Measurements from ENCODE around the gene ATP6V1G2.

Gene ATP6V1G2

DNA sequence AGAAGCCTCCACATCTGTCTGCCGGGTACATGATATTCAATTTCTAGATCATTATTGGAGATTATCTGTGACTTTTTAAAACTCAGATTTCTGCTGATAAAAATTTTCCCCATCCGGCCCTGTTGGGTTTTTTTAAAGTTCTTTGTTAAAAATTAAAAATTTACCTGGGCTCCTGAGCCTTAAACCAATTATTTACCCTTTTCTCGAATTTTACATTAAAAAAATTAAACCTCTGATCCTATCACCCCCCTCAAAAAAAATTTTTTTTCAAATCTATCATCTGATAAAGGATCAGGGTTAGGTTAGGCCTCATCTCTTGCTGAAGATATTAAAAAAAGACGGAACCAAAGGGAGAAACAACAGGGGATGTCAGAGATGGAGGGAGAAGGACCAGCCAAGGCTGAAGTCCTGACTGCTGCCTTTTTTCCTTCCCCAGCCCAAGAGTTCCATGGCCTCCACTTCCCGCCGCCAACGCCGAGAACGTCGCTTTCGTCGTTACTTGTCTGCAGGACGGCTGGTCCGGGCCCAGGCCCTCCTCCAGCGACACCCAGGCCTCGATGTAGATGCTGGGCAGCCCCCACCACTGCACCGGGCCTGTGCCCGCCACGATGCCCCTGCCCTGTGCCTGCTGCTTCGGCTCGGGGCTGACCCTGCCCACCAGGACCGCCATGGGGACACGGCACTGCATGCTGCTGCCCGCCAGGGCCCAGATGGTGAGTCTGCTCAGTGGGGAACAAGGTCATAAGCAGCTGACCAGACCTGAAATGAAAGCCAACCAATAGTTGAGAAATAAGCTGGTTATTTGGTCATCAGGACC is 1.5 kb upstream of the ATP6V1G2 start:
- DNase-seq (ENCODE audit: low read depth), result no peak

DNA sequence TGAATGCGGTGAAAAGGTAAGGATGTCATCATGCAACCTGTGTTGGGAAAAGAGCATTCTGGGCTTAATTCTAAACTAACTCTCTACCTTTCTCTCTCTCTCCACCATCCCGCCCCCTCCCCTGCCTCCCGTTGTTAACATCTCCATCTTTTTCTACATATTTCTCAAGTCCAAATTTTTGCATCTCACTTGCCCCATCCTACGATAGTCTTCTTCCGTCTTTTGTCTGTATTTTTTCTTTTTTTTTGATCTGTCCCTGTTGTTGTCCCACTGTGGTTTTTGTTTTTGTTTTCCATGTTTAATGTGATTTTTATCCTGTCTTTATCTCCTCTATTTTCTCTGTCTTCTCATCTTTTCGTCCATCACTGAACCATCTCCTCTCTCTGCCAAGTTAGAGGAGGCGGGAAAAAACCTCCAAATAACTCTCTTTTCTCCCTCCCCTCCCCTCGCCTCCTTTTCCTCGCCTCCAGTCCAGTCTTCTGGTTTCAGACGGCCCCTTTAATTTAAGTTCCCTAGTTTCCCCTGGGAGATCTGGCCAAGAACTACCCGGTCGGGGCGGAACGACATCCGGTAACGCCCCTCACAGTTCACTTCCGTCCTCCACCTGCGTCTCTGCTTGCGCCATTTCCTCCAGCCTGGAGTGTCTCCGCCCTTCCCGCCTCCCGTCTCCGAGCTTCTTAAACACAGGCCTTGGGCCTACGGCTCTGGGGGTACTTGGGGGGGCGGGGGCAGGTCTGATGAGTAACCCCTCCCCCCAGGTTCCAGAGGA is 734 bp upstream of the ATP6V1G2 start, which contains the start of gene NFKBIL1:
Gene NFKBIL1, plus strand, starts transcription at position 651 of the 769 bp plus-strand sequence. Its CDS starts 87 bp downstream, at position 738.
- DNase-seq (ENCODE audit: low read depth), result peak; percentile 87

DNA sequence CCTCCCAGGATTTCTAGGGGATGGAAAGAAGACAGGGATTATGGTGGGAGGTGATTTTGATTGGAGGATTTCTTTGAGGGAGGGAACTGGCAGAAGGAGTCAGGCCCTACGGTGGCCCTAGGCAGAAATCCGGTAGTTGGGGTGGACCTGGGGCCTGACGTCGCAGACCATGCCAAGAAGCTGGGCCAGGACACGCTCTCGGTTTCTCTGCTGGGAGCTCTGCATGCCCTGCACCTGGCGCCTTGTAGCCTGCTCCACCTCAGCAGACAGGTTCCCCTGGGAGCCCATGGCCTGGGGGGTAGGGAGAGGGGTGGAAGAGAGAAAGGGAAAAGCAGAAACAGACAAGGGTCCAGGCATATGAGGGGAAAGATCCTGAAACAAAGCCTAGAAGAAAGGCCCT is 1.1 kb downstream of the ATP6V1G2 start:
- no peak for DNase-seq (ENCODE audit: low read depth)

DNA sequence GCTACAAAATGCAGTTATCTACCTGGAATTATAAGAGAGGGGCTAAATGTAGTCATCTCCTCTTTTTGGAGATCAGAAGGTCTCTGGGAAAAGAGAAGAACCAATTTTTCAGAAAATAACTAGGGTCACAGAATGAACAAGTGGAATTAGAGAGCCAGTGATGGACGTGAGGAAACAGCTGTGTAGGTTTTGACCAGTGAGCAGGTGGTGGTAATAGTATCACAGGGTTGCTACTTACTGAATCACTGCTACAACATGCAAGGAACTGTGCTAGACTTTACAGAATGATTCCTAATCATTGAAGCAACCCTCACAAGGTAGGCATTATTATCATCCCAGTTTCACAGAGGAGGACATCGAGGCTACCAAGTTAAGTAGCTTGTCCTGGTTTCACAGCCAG is 1.7 kb downstream of the ATP6V1G2 start:
- DNase-seq (ENCODE audit: low read depth), result no peak

DNA sequence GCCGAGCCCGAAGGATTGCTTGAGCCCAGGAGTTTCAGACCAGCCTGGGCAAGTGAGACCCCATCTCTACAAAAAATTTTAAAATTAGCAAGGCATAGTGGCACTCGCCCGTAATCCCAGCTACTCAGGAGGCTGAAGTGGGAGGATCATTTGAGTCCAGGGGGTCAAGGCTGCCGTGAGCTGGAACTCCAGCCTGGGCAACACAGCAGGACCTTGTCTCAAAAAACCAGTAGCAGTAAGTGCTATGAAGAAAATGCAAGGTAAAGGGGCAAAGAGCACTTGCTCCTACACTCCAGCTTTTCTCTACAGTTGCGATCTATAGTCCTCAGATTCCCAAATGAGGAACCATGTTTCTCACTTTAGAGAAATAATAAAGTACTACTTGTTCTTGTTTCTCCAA is 2.8 kb downstream of the ATP6V1G2 start:
- no peak for DNase-seq (ENCODE audit: low read depth)

DNA sequence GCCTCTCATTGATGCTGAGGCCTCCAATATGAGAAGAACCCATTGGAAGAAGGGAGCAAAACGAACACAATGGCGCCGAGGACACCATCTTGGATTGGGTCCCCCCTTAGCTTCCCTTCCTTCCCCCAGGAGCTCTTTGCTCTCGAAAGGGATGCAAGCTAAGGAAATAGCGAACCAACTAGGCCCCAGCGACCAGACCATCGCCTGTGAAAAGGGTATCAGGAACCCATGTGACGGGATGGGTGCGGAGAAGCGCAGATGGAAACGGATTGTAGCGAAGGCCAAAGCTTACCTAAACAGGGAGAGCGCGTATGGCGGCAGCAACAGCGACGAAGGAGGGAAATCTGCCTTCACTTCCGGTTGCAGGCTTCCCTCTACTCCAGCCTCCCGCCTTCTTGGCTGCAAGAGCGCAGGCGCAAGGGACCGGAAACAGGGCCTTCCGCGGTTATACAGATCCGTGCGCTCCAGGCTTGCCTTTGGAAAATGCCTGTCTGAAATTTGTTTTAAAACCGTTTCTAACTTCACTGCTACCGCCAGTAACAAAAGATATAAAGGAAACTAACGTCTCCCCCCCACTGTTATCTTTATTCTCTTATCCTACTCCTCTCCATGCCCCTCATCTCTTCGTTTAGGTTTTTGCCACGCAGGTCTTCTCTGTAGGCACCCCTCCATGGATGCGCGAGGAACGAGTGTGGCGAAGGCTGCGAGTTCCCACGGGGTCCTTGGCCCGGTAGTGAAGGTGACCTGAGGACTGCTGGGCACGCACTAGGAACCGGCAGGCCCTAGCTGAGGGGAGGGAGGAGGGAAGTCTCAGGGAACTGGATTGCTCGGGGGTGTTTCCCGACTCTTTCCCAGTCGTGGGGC is 4.5 kb downstream of the ATP6V1G2 start, which contains the start of gene DDX39B:
Gene DDX39B, minus strand, starts transcription at position 346 of the 864 bp plus-strand sequence. CDS start 1,471 bp downstream, outside the sequence.
- peak; percentile 92 for DNase-seq (ENCODE audit: low read depth)

DNA sequence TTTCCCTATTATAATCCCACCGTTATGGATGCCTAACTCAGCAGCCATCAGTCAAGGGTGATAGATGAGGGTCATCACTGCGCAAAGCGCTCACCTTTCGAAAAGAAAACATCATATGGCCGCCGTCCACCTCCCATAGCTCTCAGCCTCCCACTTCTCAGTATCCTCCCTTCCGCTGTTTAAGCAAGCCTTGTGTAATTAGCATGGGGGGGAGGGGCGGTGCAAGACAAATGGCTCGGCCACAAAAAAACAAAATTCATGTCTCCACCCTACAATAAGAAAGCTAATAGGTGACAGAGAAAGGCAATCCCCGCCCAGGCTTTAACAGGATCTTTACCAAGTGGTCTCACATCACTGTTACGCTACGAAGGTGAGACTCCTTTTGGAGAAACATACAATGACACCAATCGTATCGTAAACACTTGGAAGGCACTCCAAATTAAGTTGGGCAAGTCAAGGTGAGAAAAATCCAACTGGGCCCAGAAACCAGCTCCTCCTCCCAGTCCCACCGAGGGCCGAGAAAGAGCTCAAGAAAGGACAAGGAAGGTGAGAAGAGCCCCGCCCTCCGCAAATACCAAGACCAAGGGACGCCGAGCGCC is 5.2 kb downstream of the ATP6V1G2 start:
- peak; percentile 43 for DNase-seq (ENCODE audit: low read depth)

DNA sequence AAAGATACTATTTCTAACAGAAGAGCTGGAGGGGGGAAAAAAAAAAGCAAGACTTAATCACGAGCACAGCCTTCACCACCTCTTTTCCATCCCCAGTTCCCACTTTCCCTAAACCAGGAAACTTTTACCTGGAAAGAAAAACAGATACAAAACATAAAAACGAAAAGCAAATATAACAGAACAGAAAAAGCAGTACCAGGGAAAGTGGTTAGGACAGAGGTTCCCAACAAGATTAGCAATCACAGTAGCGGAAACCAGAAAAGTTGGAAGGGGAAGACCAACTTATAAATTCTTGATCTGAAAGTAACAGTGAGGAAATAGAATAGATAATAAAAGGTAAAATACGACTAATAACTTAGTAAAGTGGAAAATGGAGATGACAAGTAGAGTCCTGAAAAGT is 5.8 kb downstream of the ATP6V1G2 start:
- DNase-seq (ENCODE audit: low read depth), result no peak

DNA sequence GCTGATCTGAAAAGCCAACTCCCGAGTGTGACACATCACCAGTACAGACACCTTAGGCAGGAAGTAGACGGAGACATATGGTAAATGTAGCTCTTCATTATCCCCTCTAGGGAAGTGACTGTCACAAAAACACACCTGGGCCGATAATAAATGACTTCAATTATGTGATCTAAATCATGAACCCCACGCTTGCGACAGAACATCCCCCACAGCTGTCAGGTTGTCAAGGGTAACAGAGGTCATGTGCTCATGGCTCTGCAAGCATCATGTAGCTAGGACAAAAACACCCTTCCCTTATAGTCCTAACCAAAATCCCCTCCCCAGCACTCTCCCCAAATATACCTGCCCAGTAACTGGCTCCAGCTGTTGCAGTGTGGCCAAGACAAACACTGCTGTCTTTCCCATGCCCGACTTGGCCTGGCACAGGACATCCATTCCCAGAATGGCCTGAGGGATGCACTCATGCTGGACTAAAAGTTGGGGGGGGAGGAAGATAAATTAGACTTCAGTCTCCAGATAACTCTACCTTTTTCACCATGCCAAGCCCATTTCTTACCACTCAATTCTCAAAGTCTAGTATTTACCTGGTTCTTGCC is 7.5 kb downstream of the ATP6V1G2 start:
- no peak for DNase-seq (ENCODE audit: low read depth)

DNA sequence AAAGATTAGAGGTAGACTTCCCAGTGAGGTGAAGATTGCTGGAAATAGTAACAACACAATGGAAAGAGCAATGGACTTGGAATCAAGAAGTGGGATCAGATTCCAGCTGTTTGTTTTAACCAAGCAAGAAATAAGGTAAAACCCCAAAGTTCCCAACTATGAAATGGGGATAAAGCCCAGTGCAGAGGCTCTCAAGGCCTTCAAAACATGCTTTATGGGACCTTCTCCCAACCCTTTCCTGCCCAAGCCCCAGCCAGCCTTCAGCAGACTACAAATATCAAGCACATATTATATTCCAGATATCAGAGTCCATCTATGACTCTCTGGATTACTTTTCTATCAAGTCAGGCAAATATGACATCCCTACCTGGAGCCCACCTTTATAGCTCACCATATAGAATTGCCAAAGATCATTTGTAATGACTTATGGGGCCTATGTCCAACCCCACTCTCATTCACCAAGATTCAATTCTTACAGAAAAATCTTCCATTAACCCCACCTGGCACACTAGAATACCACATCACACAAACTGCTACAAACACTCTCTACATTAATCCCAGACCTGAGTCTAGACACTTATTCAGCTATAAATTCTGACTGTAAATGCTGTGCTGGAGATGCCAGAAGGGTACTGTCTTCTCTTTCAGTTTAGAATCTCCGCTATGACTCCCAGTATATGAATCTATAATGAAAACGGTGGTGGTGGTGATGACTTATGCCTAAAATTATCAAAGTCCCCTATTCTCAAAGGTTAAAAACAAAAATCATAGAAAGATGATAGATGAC is 10.7 kb downstream of the ATP6V1G2 start:
- DNase-seq (ENCODE audit: low read depth), result no peak

DNA sequence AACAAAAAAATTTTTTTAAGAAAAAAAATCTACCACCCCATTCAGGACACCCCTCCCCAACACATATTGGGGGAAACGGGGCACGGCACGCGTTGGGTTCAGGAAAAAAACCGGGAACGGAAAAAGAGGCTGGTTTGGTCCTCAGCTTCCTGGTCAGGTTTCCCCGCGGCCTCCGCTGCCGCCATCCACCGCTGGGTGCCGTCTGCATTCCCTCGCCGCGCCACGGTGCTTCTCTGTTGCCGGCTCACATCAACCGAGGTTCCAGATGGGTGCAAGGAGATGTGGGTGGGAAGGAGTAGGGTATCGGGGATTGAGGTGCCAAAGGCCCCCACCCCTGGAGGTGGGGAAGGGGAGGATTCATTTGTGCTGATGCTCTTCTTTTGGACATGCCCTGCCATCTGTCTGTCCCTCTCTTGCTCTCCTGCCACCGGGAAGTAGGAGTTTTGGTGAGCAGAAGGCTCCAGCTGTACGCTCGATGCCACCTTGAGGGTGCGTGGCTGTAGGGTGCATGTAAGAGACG is 11.8 kb downstream of the ATP6V1G2 start:
- no peak for DNase-seq (ENCODE audit: low read depth)

DNA sequence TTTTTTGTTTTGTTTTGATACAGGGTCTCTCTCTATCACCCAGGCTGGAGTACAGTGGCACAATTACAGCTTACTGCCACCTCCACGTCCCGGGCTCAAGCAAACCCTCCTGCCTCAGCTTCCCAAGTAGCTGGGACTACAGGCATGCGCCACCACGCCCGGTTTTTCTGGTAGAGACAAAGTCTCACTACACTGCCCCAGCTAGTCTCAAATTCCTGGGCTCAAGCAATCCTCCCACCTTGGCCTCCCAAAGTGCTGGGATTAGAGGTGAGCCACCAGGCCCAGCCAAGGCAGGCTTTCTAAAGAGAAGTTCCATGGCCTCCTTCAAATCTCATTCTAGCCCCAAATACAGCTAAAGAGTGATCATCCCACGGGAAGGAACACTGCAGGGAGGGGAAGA is 12.4 kb downstream of the ATP6V1G2 start:
- DNase-seq (ENCODE audit: low read depth), result no peak

DNA sequence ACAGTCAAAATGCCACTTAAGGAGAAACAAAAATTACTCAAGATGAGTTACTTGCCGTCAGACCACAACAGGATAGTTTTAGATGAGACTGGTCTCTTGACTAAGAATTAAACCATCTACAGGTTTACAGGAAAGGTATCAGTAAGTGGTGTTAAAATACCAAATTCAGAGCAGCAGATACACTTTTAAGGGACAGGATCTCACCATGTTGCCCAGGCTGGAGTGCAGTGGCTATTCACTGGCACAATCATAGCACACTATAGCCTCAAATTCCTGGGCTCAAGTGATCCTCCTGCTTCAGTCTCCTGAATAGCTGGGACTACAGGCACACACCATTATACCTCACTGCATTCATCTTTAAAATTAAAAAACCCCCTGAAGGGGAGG is 13.0 kb downstream of the ATP6V1G2 start:
- DNase-seq (ENCODE audit: low read depth), result no peak

DNA sequence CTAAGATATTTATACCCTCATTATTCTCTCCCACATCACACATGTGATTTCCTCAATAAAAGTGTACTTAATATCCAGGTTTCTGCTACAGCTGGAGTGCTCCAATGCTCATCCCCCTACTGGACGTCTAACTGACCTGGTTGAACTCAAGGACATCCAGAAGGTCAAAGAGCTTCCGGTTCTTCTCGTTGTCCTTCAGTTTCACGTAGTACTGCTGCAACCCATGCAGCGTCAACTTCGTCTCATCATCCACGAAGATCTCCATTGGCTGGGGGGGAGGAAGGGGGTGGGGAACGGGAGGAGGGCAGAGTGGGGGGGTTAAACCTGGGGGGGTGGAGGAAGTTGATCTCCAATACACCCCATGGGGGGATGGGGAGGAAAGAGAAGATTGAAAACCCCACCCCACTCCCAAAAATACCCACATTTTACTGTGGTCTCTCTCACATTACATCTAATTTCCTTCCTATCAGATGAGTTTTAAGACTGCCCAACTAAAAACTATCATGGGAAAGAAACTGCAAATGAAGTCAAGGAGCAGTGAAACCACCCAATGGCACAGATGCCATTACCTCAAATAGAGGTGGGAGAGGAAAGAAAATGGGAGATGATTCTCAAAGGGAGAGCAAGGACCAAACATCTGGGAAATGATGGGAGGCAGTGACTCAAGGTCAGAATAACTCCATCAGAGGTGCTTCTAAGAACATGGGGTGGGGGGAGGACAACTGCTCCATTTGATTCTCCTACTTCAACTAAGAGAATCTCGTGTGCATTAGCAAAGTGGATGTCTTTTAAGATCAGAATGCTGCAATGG is 13.6 kb downstream of the ATP6V1G2 start:
- DNase-seq (ENCODE audit: low read depth), result no peak

DNA sequence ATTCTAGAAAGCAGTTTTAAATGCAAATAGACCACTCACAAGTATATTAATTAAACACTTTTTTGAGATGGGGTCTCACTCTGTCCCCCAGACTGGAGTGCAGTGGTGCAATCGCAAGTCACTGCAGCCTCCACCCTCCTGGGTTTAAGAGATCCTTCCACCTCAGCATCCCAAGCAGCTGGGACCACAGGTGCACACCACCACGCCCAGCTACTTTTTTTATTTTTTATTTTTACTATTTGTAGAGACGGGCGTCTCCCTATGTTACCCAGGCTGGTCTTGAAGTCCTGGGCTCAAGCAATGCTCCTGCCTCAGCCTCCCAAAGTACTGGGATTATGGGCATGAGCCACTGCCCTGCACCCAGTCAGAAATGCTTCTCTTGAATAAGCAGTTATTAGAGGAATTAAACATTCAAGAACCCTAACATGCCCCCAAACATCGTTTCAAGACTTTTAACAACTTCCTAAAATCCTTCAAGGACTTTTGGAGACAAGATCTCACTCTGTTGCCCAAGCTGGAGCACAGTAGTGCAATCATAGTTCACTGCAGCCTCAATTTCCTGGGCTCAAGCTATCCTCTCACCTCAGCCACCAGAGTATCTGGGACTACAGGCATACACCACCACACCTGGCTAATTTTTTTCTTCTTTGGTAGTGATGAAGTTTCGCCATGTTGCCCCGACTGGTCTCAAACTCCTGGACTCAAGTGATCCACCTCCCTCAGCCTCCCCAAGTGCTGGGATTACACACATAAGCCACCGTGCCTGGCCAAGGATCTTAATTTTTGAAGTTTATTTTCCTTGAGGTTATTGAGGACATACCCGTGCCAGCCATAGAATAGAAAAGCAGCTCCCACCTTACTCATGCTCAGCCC is 14.4 kb downstream of the ATP6V1G2 start:
- no peak for DNase-seq (ENCODE audit: low read depth)

DNA sequence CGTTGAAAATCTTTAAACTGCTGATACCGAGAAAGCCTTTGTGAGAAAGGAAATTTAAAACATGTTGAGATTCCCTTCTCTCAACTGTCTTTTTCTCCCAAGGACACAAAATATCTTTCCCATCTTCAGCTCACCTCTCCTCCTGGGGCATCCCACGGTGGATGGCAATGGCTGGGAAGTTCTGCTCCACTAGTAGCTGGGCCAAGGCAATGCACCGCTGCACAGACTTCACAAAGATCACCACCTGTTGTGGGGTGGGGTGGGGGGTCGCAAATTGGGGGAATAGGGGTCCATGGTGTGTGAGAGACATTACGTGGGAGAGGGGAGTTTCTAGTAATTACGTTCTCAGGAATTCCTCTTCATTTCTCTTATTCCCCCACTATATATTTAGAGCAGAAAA is 15.2 kb downstream of the ATP6V1G2 start:
- no peak for DNase-seq (ENCODE audit: low read depth)

DNA sequence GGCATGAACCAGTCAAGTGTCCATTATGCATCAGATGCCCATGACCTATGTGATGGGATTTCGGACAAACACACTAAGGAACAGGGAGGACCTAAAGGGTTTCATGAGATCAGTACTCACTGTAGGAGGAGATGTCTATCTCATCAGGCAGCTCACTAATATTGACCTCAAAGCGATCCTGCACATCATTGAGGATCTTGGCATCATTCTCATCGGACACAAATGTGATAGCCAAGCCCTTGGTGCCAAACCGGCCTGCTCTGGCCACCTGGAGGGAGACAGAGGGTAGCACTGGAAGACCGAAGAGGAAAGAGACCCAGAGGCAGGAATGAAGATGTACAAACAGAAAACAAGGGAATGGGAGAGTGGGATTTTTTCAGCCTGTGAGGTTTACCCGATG is 15.7 kb downstream of the ATP6V1G2 start:
- DNase-seq (ENCODE audit: low read depth), result no peak

DNA sequence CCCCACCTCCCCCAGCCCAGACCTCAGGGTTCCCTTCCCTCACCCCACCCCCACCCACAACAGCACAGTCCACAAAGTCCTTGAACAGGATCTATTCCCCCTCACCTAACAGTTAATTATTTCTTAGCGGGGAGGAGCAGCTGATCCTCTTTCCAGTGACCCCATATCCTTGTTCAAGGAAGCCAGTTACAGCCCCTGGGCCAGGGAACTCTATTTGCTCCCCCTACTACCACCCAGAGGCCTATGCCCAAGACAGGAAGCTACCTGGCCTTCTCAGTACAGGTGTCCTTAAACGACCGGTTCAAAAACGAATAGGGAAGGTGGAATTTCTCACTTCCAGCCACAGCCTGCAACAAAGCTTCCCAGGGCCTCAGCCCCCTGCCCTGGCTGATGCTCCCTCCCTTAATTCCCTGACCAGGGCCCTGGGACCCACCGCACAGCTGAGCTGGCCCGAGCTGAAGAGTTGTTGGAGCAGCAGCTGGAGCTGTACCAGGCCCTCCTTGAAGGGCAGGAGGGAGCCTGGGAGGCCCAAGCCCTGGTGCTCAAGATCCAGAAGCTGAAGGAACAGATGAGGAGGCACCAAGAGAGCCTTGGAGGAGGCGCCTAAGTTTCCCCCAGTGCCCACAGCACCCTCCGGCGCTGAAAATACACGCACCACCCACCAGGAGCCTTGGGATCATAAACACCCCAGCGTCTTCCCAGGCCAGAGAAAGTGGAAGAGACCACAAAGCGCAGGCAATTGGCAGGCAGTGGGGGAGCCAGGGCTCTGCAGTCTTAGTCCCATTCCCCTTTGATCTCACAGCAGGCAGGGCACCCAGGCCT is 16.9 kb downstream of the ATP6V1G2 start:
- no peak for DNase-seq (ENCODE audit: low read depth)
